HL-60/S4 (cell line): Measurements from ENCODE around the gene GUCY2D.
"Not testable (repeated sequence)": the region's sequence is repeated elsewhere in the genome, so short reads cannot be mapped to it uniquely, and the experiment has no call there.

Experiments
- in situ Hi-C: fragments of 300-500 bp; cut with MboI; formaldehyde crosslinking; loops from 2 replicates; pipeline ENCODE4 v1.14.3; 2022; ENCODE audit warnings: low sequenced_read_pairs

GUCY2D gene

GRCh38 chr17:8041249-8041928, 39.0 kb downstream of the GUCY2D start:
- in situ Hi-C loops, result no loop called here

GRCh38 chr17:8041979-8042378, 39.6 kb downstream of the GUCY2D start:
- in situ Hi-C loops, result no loop called here

GRCh38 chr17:8044819-8045810, 42.7 kb downstream of the GUCY2D start:
- in situ Hi-C loops, result no loop called here

- in situ Hi-C loops, result no loop called here
Observed at GRCh38 chr17:8046306-8046928, 44.0 kb downstream of the GUCY2D start.

- in situ Hi-C loops, result no loop called here
Observed at GRCh38 chr17:8046929-8047768, 44.7 kb downstream of the GUCY2D start.

GRCh38 chr17:8047769-8048110, 45.3 kb downstream of the GUCY2D start:
- in situ Hi-C loops, result no loop called here

- in situ Hi-C loops, result no loop called here
Observed at GRCh38 chr17:8048236-8048635, 45.8 kb downstream of the GUCY2D start.

GRCh38 chr17:8048736-8049135, 46.3 kb downstream of the GUCY2D start:
- in situ Hi-C loops, result no loop called here

GRCh38 chr17:8051831-8052230, 49.4 kb downstream of the GUCY2D start:
- in situ Hi-C loops, result no loop called here

GRCh38 chr17:8052256-8053252, 50.1 kb downstream of the GUCY2D start:
- in situ Hi-C loops, result no loop called here

- in situ Hi-C loops, result no loop called here
Observed at GRCh38 chr17:8053600-8053999, 51.2 kb downstream of the GUCY2D start.

- in situ Hi-C loops, result no loop called here
Observed at GRCh38 chr17:8055851-8056231, 53.4 kb downstream of the GUCY2D start.

GRCh38 chr17:8056232-8056975, 54.0 kb downstream of the GUCY2D start:
- in situ Hi-C loops, result no loop called here

GRCh38 chr17:8056976-8057625, 54.7 kb downstream of the GUCY2D start:
- in situ Hi-C loops, result no loop called here

GRCh38 chr17:8057691-8058114, 55.3 kb downstream of the GUCY2D start:
- in situ Hi-C loops, result no loop called here

- in situ Hi-C loops, result no loop called here
Observed at GRCh38 chr17:8059131-8059530, 56.7 kb downstream of the GUCY2D start.

- in situ Hi-C loops, result no loop called here
Observed at GRCh38 chr17:8060274-8060673, 57.9 kb downstream of the GUCY2D start.

GRCh38 chr17:8061851-8062250, 59.4 kb downstream of the GUCY2D start:
- in situ Hi-C loops, result not testable (repeated sequence)
